Activated CD4-positive, CD25-positive, alpha-beta regulatory T cell (primary cell): ENCODE data around the gene TARS1.
"Not testable (repeated sequence)": the region's sequence is repeated elsewhere in the genome, so short reads cannot be mapped to it uniquely, and the experiment has no call there.

Experiments
- DNase-seq, 4 experiments: peaks; one replicate each; lab custom pipeline; 2025; lab: John Stamatoyannopoulos, UW

Gene TARS1

GRCh38 chr5:33488558-33489355 is 48.0 kb downstream of the TARS1 start:
- DNase-seq: no peak

- no peak for DNase-seq
Observed at GRCh38 chr5:33489481-33490067, 48.8 kb downstream of the TARS1 start.

GRCh38 chr5:33490071-33490665 is 49.4 kb downstream of the TARS1 start:
- DNase-seq: no peak

- DNase-seq: no peak
Observed at GRCh38 chr5:33491941-33492340, 51.2 kb downstream of the TARS1 start.

GRCh38 chr5:33494466-33494865 is 53.7 kb downstream of the TARS1 start:
- no peak for DNase-seq

- DNase-seq: no peak
Observed at GRCh38 chr5:33501260-33501659, 60.5 kb downstream of the TARS1 start.

GRCh38 chr5:33501899-33502298 is 61.1 kb downstream of the TARS1 start:
- DNase-seq: no peak

- DNase-seq: no peak
Observed at GRCh38 chr5:33504570-33504969, 63.8 kb downstream of the TARS1 start.

- DNase-seq: no peak
Observed at GRCh38 chr5:33507426-33507825, 66.7 kb downstream of the TARS1 start.

GRCh38 chr5:33509036-33509435 is 68.3 kb downstream of the TARS1 start:
- no peak for DNase-seq

GRCh38 chr5:33513462-33514185 is 72.9 kb downstream of the TARS1 start:
- DNase-seq: no peak

- not testable (repeated sequence) for DNase-seq
Observed at GRCh38 chr5:33515366-33515765, 74.6 kb downstream of the TARS1 start.

- DNase-seq: no peak
Observed at GRCh38 chr5:33516421-33516820, 75.7 kb downstream of the TARS1 start.
